H1 (cell line): ENCODE measurements around the gene KCNAB2. TPM values are rescaled to one million over a fixed set of nuclear protein-coding genes. Genes with fewer than 3 reads are reported as not detected.

Experiments
- CTCF ChIA-PET: fragments of 300-600 bp; sonication (Branson Sonifier 250); formaldehyde crosslinking; loops from one replicate; lab custom pipeline; 2021; ENCODE audit not compliant: partially characterized antibody; lab: Charles Lee
- POLR2A ChIA-PET: fragments of 300-600 bp; sonication (Branson Sonifier 250); formaldehyde crosslinking; loops from one replicate; lab custom pipeline; 2021; ENCODE audit warnings: inconsistent platforms; ENCODE audit not compliant: partially characterized antibody; lab: Charles Lee
- DNase-seq, 2 experiments: peaks; one replicate each; pipeline versions ENCODE4 v3.0.0 to v3.0.0-alpha.2; 2010 to 2022; ENCODE audit warnings: low spot score in 2 of 2, low read depth in 1 of 2, mixed read lengths in 1 of 2
- FAIRE-seq: peaks from 2 replicates; lab custom pipeline; 2011; peaks lifted over from hg19 to GRCh38; lab: Jason Lieb, UNC
- H2AFZ ChIP-seq: 2 replicates; pipeline ENCODE4 v1.8.1; 2012; ENCODE audit warnings: low read length, inconsistent platforms
- H2AK5ac ChIP-seq: 2 replicates; pipeline ENCODE4 v1.6.1; 2013; ENCODE audit warnings: low read depth, low read length
- H2BK120ac ChIP-seq: replicated peaks from 2 replicates; pipeline ENCODE3; 2013; ENCODE audit warnings: low read depth, low read length, inconsistent platforms
- H2BK12ac ChIP-seq: 2 replicates; pipeline ENCODE4 v1.6.1; 2013; ENCODE audit warnings: low read depth, low read length
- H2BK15ac ChIP-seq: 2 replicates; pipeline ENCODE4 v1.6.1; 2013; ENCODE audit warnings: low read length
- H2BK20ac ChIP-seq: 2 replicates; pipeline ENCODE4 v1.6.1; 2013; ENCODE audit warnings: low read length
- H2BK5ac ChIP-seq: 2 replicates; pipeline ENCODE4 v1.6.1; 2013; ENCODE audit warnings: low read depth, low read length
- H3K14ac ChIP-seq: 2 replicates; pipeline ENCODE4 v1.6.1; 2013; ENCODE audit warnings: inconsistent platforms; ENCODE audit not compliant: insufficient read length
- H3K18ac ChIP-seq: 2 replicates; pipeline ENCODE4 v1.6.1; 2013; ENCODE audit warnings: low read length; ENCODE audit errors: extremely low read depth
- H3K23ac ChIP-seq: 2 replicates; pipeline ENCODE4 v1.6.1; 2013; ENCODE audit warnings: inconsistent platforms; ENCODE audit not compliant: insufficient read length
- H3K23me2 ChIP-seq: 2 replicates; pipeline ENCODE4 v1.6.1; 2013; ENCODE audit warnings: low read depth, low read length
- H3K27ac ChIP-seq: 2 replicates; pipeline ENCODE4 v1.6.1; 2011; ENCODE audit warnings: low read depth, low read length, inconsistent platforms
- H3K27me3 ChIP-seq, 4 experiments: replicated peaks in 1 of 4; 1 replicate in 1 of 4; 2 replicates in 3 of 4; pipeline versions ENCODE4 v1.6.1 to v1.8.1; 2011 to 2013; ENCODE audit warnings: low read length in 3 of 4, mild to moderate bottlenecking in 3 of 4, inconsistent platforms in 2 of 4, mixed read lengths in 2 of 4, moderate library complexity in 1 of 4; ENCODE audit not compliant: control insufficient read depth in 3 of 4, insufficient read depth in 3 of 4; ENCODE audit errors: extremely low read depth in 1 of 4
- H3K36me3 ChIP-seq, 4 experiments: 2 replicates each; pipeline versions ENCODE4 v1.6.1 to v1.8.1; 2011 to 2013; ENCODE audit warnings: mild to moderate bottlenecking in 4 of 4, low read length in 3 of 4, moderate library complexity in 2 of 4, control low read depth in 1 of 4, inconsistent platforms in 1 of 4; ENCODE audit not compliant: insufficient read depth in 4 of 4, control insufficient read depth in 2 of 4
- H3K4ac ChIP-seq: replicated peaks from 2 replicates; pipeline ENCODE3; 2013; ENCODE audit warnings: low read length, low read depth, mixed read lengths, inconsistent platforms; ENCODE audit not compliant: insufficient read length
- H3K4me1 ChIP-seq, 4 experiments: replicated peaks in 1 of 4; 1 replicate in 1 of 4; 2 replicates in 3 of 4; pipeline versions ENCODE4 v1.6.1 to v1.8.1; 2011 to 2013; ENCODE audit warnings: low read length in 3 of 4, inconsistent platforms in 2 of 4, mixed read lengths in 1 of 4; ENCODE audit not compliant: insufficient read depth in 4 of 4, control insufficient read depth in 3 of 4
- H3K4me2 ChIP-seq, 2 experiments: 2 replicates each; pipeline versions ENCODE4 v1.6.1 to v1.8.1; 2011 to 2013; ENCODE audit warnings: low read depth in 2 of 2, low read length in 2 of 2, control low read depth in 1 of 2, inconsistent platforms in 1 of 2, mild to moderate bottlenecking in 1 of 2; ENCODE audit not compliant: insufficient read depth in 1 of 2
- H3K4me3 ChIP-seq, 4 experiments: fragments of 200-600, 300-600 bp in 1 of 4; sonication (generic), shearing (Covaris generic), sonication (Bioruptor Twin) in 1 of 4; 2 replicates each; pipeline versions ENCODE4 v1.5.1 to v1.8.1; 2011 to 2016; ENCODE audit warnings: low read length in 4 of 4, low read depth in 3 of 4, control low read depth in 2 of 4, inconsistent platforms in 2 of 4, mild to moderate bottlenecking in 2 of 4, mixed read lengths in 1 of 4, moderate library complexity in 1 of 4; ENCODE audit not compliant: insufficient read depth in 2 of 4; ENCODE audit errors: extremely low read depth in 1 of 4
- H3K56ac ChIP-seq: replicated peaks from 2 replicates; pipeline ENCODE3; 2013; ENCODE audit warnings: low read depth, mild to moderate bottlenecking, mixed read lengths, low read length, inconsistent platforms; ENCODE audit not compliant: insufficient read length
- H3K79me1 ChIP-seq: 2 replicates; pipeline ENCODE4 v1.6.1; 2013; ENCODE audit warnings: low read depth, low read length, control low read depth
- H3K79me2 ChIP-seq, 2 experiments: 2 replicates each; pipeline versions ENCODE4 v1.6.1 to v1.8.1; 2012 to 2013; ENCODE audit warnings: low read length in 2 of 2, mild to moderate bottlenecking in 2 of 2, inconsistent platforms in 1 of 2; ENCODE audit not compliant: insufficient read depth in 2 of 2, control insufficient read depth in 1 of 2
- H3K9ac ChIP-seq, 4 experiments: replicated peaks in 1 of 4; 1 replicate in 1 of 4; 2 replicates in 3 of 4; pipeline versions ENCODE4 v1.6.1 to v1.8.1; 2011 to 2013; ENCODE audit warnings: low read depth in 3 of 4, low read length in 3 of 4, control low read depth in 2 of 4, mild to moderate bottlenecking in 2 of 4, moderate library complexity in 2 of 4, inconsistent platforms in 1 of 4; ENCODE audit errors: extremely low read depth in 1 of 4
- H3K9me3 ChIP-seq, 2 experiments: 2 replicates each; pipeline versions ENCODE4 v1.6.1 to v1.8.1; 2012 to 2013; ENCODE audit warnings: mild to moderate bottlenecking in 2 of 2, moderate library complexity in 2 of 2, control low read depth in 1 of 2, inconsistent platforms in 1 of 2, low read depth in 1 of 2, low read length in 1 of 2, mixed read lengths in 1 of 2; ENCODE audit not compliant: insufficient read depth in 2 of 2
- H4K20me1 ChIP-seq, 2 experiments: replicated peaks in 1 of 2; 2 replicates each; pipeline versions ENCODE3 to v1.8.1; 2011 to 2013; ENCODE audit warnings: inconsistent platforms in 2 of 2, low read length in 2 of 2, mild to moderate bottlenecking in 1 of 2; ENCODE audit not compliant: insufficient read depth in 2 of 2, control insufficient read depth in 1 of 2
- H4K5ac ChIP-seq: 2 replicates; pipeline ENCODE4 v1.6.1; 2013; ENCODE audit warnings: low read length, low read depth, mixed read lengths, inconsistent platforms; ENCODE audit not compliant: insufficient read length
- H4K8ac ChIP-seq: 2 replicates; pipeline ENCODE4 v1.8.0; 2013; ENCODE audit warnings: mild to moderate bottlenecking, moderate library complexity, low read length, inconsistent platforms; ENCODE audit not compliant: insufficient read depth; ENCODE audit errors: extremely low read depth
- H4K91ac ChIP-seq: replicated peaks from 2 replicates; pipeline ENCODE3; 2013; ENCODE audit warnings: low read length, mixed read lengths, inconsistent platforms; ENCODE audit not compliant: insufficient read length
- EZH2 ChIP-seq: fragments of 200-600 bp; sonication (generic); IDR thresholded peaks from 2 replicates; pipeline ENCODE4 v1.7.1; 2012; ENCODE audit warnings: low read depth, mild to moderate bottlenecking, moderate library complexity, low read length, inconsistent platforms; ENCODE audit not compliant: severe bottlenecking
- SP4 ChIP-seq: IDR thresholded peaks from 2 replicates; pipeline ENCODE4 v1.6.1; 2012; ENCODE audit warnings: low read length, inconsistent platforms
- WGBS, 2 experiments: shearing (Covaris generic) in 1 of 2; methylation state at CpG; one replicate each; pipeline versions ENCODE4 v1.1.6 to v1.1.7; 2013 to 2015; ENCODE audit warnings: low lambda C conversion rate in 2 of 2, mixed read lengths in 2 of 2, inconsistent platforms in 1 of 2, low coverage in 1 of 2, missing lambda C conversion rate in 1 of 2; ENCODE audit not compliant: insufficient replicate concordance in 2 of 2, insufficient coverage in 1 of 2, insufficient read length in 1 of 2; ENCODE audit errors: extremely low coverage in 1 of 2, missing lambda C conversion rate in 1 of 2; 5-methylcytosine and 5-hydroxymethylcytosine counted together
- polyA plus RNA-seq, 7 experiments: library from polyadenylated mRNA; depleted of rRNA in 3 of 7; stranded (reverse) in 5 of 7; unstranded in 2 of 7; fragments of >200 nt in 5 of 7; fragments of 200-250 nt in 2 of 7; gene quantifications; 1 replicate in 5 of 7; 2 replicates in 1 of 7; 4 replicates in 1 of 7; pipeline versions ENCODE4 v1.2.1 to v1.2.3, GENCODE V29; 2011 to 2013; ENCODE audit warnings: missing spikeins in 2 of 7, mixed read lengths in 2 of 7
- total RNA-seq: library from RNA; stranded (reverse); fragmentation: NEBNext Ultra II Directional; extraction: Animal tissue kit (Norgen Biotek cat#: 25700); gene quantifications from 2 replicates; pipeline ENCODE4 v1.2.1, GENCODE V29; 2021

Gene KCNAB2
- total and polyA plus RNA-seq, 2 of the 8 experiments (the other 6 are each of a cell fraction or from before 2014, with no cell fraction given), result 4.5 to 7.0 TPM

- Histone ChIP-seq H4K5ac (no peak overlapping the region), H3K23me2 (no peaks in the 10 kb centered on the region), H3K79me1 (no peaks in the 10 kb centered on the region), H3K27me3 (no peaks in the 10 kb centered on the region; a peak in 1 of 7 replicates), H2BK5ac (no peak overlapping the region), H3K56ac (no peak overlapping the region), H3K9ac (no peak overlapping the region), H3K4me1 (no peaks in the 10 kb centered on the region), H3K4ac (no peak overlapping the region), H3K4me3 (no peak overlapping the region), H3K4me2 (no peak overlapping the region), H2AK5ac (no peak overlapping the region), H2AFZ (no peak overlapping the region), H3K23ac (no peak overlapping the region), H2BK15ac (no peak overlapping the region), H3K36me3 (no peaks in the 10 kb centered on the region), H3K9me3 (no peaks in the 10 kb centered on the region), H3K27ac (no peak overlapping the region), H3K79me2 (no peaks in the 10 kb centered on the region), H2BK120ac (no peak overlapping the region), H4K20me1 (peaks cover 2 to 6% of the 10 kb centered on the region in 2 experiments), H2BK20ac (no peak overlapping the region), H4K91ac (no peak overlapping the region), H3K14ac (no peak overlapping the region), H4K8ac (no peak overlapping the region), H3K18ac (no peak overlapping the region), H2BK12ac (no peak overlapping the region)
- WGBS, 2 experiments, result 97% methylated on average over 5 of the region's 5 CpGs; no CpG with 5 or more reads in 1 of the 2 experiments
- CTCF ChIA-PET, result interaction anchor here (0.9 to 5.7 kb wide), 12 partner anchors 8 to 147 kb away, joined by 3 to 43 read pairs (median 4); no protein-coding TSS in a partner anchor
- FAIRE-seq, result no peak
- DNase-seq, result no peak
- POLR2A ChIA-PET, result no interaction called here
- TF ChIP-seq SP4, result no peak
- no peak for TF ChIP-seq EZH2
These were observed 2.1 kb upstream of the KCNAB2 start for GRCh38 chr1:6043561-6043960.
